Endothelial cell of umbilical vein (primary cell): ENCODE results near the gene ZDHHC18. TPM values are rescaled to one million over a fixed set of nuclear protein-coding genes. Genes with fewer than 3 reads are reported as not detected.

Experiments used
- BruUV-seq: library from RNA; stranded (reverse); fragments of 400-500 nt; replicated peaks from 2 replicates; lab custom pipeline; 2021; lab: Mats Ljungman, UMichigan
- CTCF ChIA-PET: fragments of 300-600, 350-600 bp; sonication (Branson Sonifier 250); formaldehyde crosslinking; loops from one replicate; lab custom pipeline; 2021; ENCODE audit warnings: antibody characterized with exemption, inconsistent platforms; lab: Charles Lee
- POLR2A ChIA-PET: fragments of 300-600, 350-600 bp; sonication (Branson Sonifier 250); formaldehyde crosslinking; loops from one replicate; lab custom pipeline; 2021; ENCODE audit warnings: antibody characterized with exemption, inconsistent platforms; lab: Charles Lee
- DNase-seq: peaks from one replicate; pipeline ENCODE4 v3.0.0-alpha.2; 2011; ENCODE audit warnings: low read depth, low spot score
- FAIRE-seq: peaks from 2 replicates; lab custom pipeline; 2011; peaks lifted over from hg19 to GRCh38; lab: Jason Lieb, UNC
- H2AFZ ChIP-seq: 2 replicates; pipeline ENCODE4 v1.6.0; 2012; ENCODE audit warnings: low read depth, low read length, control low read depth, inconsistent platforms
- H3K27ac ChIP-seq: 2 replicates; pipeline ENCODE4 v1.5.1; 2011; ENCODE audit warnings: low read depth, mild to moderate bottlenecking, control low read depth, low read length, moderate library complexity; ENCODE audit not compliant: insufficient read depth
- H3K27me3 ChIP-seq, 2 experiments: 2 replicates each; pipeline versions ENCODE4 v1.6.0 to v1.6.1; 2011; ENCODE audit warnings: low read length in 2 of 2, mixed read lengths in 1 of 2; ENCODE audit not compliant: control insufficient read depth in 2 of 2, insufficient read depth in 2 of 2
- H3K36me3 ChIP-seq, 2 experiments: 2 replicates in 1 of 2; 3 replicates in 1 of 2; pipeline ENCODE4 v1.5.1; 2011; ENCODE audit warnings: low read length in 2 of 2, mild to moderate bottlenecking in 1 of 2, moderate library complexity in 1 of 2; ENCODE audit not compliant: control insufficient read depth in 2 of 2, insufficient read depth in 2 of 2; ENCODE audit errors: extremely low read depth in 1 of 2
- H3K4me1 ChIP-seq: 3 replicates; pipeline ENCODE4 v1.5.1; 2011; ENCODE audit warnings: mild to moderate bottlenecking, low read length; ENCODE audit not compliant: control insufficient read depth, insufficient read depth; ENCODE audit errors: extremely low read depth
- H3K4me2 ChIP-seq: 2 replicates; pipeline ENCODE4 v1.6.1; 2011; ENCODE audit warnings: low read length, control low read depth, mixed read lengths; ENCODE audit not compliant: insufficient read depth
- H3K4me3 ChIP-seq, 3 experiments: fragments of 200-600 bp in 1 of 3; sonication (generic), shearing (Covaris generic) in 1 of 3; replicated peaks in 1 of 3; 2 replicates each; pipeline ENCODE4 v1.5.1; 2011 to 2016; ENCODE audit warnings: control low read depth in 3 of 3, low read length in 3 of 3, mild to moderate bottlenecking in 2 of 3, inconsistent platforms in 1 of 3, low read depth in 1 of 3, moderate library complexity in 1 of 3; ENCODE audit not compliant: insufficient read depth in 1 of 3
- H3K79me2 ChIP-seq: 2 replicates; pipeline ENCODE4 v1.6.0; 2012; ENCODE audit warnings: low read length, inconsistent platforms; ENCODE audit not compliant: control insufficient read depth, insufficient read depth
- H3K9ac ChIP-seq: replicated peaks from 2 replicates; pipeline ENCODE3; 2011; ENCODE audit warnings: low read length, control low read depth; ENCODE audit not compliant: insufficient read depth; ENCODE audit errors: extremely low read depth
- H3K9me1 ChIP-seq: replicated peaks from 3 replicates; pipeline ENCODE4 v1.6.0; 2011; ENCODE audit warnings: mild to moderate bottlenecking, low read length; ENCODE audit not compliant: control insufficient read depth, insufficient read depth; ENCODE audit errors: extremely low read depth
- H3K9me3 ChIP-seq: replicated peaks from 2 replicates; pipeline ENCODE4 v1.5.1; 2012; ENCODE audit warnings: low read length, inconsistent platforms; ENCODE audit not compliant: control insufficient read depth, insufficient read depth
- H4K20me1 ChIP-seq: replicated peaks from 2 replicates; pipeline ENCODE3; 2011; ENCODE audit warnings: mild to moderate bottlenecking, low read length; ENCODE audit not compliant: control insufficient read depth, insufficient read depth; ENCODE audit errors: extremely low read depth
- CTCF ChIP-seq, 2 donors: IDR thresholded peaks; 1 replicate in 1 of 2; 2 replicates in 1 of 2; pipeline ENCODE4 v1.5.1; 2011; ENCODE audit warnings: low read length in 2 of 2, mild to moderate bottlenecking in 2 of 2, moderate library complexity in 2 of 2, control low read depth in 1 of 2, inconsistent platforms in 1 of 2, low read depth in 1 of 2; ENCODE audit not compliant: insufficient read depth in 1 of 2; ENCODE audit errors: extremely low read depth in 1 of 2
- EZH2 ChIP-seq: IDR thresholded peaks from 2 replicates; pipeline ENCODE4 v1.6.1; 2012; ENCODE audit warnings: borderline replicate concordance, low read depth, mild to moderate bottlenecking, moderate library complexity, low read length, inconsistent platforms; ENCODE audit not compliant: severe bottlenecking
- FOS ChIP-seq: IDR thresholded peaks from 2 replicates; pipeline ENCODE4 v1.6.1; 2011; ENCODE audit warnings: mild to moderate bottlenecking, low read length, moderate library complexity, borderline replicate concordance; ENCODE audit not compliant: insufficient read depth
- GATA2 ChIP-seq: IDR thresholded peaks from 2 replicates; pipeline ENCODE4 v1.7.0; 2011; ENCODE audit warnings: low read depth, mild to moderate bottlenecking, moderate library complexity, mixed read lengths, low read length; ENCODE audit not compliant: insufficient read length, insufficient read depth
- JUN ChIP-seq: IDR thresholded peaks from 2 replicates; pipeline ENCODE4 v1.6.1; 2011; ENCODE audit warnings: borderline replicate concordance, low read depth; ENCODE audit not compliant: insufficient read length, insufficient read depth
- MYC ChIP-seq: IDR thresholded peaks from one replicate; pipeline ENCODE4 v1.6.1; 2011; ENCODE audit warnings: mild to moderate bottlenecking, low read depth, low read length
- POLR2A ChIP-seq: IDR thresholded peaks from 2 replicates; pipeline ENCODE4 v1.6.1; 2012; ENCODE audit warnings: low read depth, mild to moderate bottlenecking, control low read depth, low read length
- dilution Hi-C: fragments of 300-500 bp; cut with MboI; formaldehyde crosslinking; loops from one replicate; pipeline ENCODE4 v1.15.0; 2019; ENCODE audit warnings: low sequenced_read_pairs; ENCODE audit not compliant: extremely low pct_ligation_motif_present
- intact Hi-C: fragments of 100-400 bp; cut with micrococcal nuclease; formaldehyde crosslinking; loops from one replicate; pipeline ENCODE4 v1.10.0; 2022
- polyA plus RNA-seq, 4 experiments: library from polyadenylated mRNA; depleted of rRNA in 3 of 4; stranded (reverse) in 3 of 4; unstranded in 1 of 4; fragments of >200 nt; gene quantifications; 2 replicates each; pipeline versions ENCODE4 v1.2.1 to v1.2.3, GENCODE V29; 2011 to 2012; ENCODE audit warnings: missing spikeins in 1 of 4
- total RNA-seq: library from RNA; stranded (reverse); gene quantifications from 2 replicates; pipeline ENCODE4 v1.2.3, GENCODE V29; 2021

The ZDHHC18 gene
- total and polyA plus RNA-seq, 2 donors (not counting 3 experiments of a cell fraction or from before 2014, with no cell fraction given), result 25.2 to 48.2 TPM

DNA sequence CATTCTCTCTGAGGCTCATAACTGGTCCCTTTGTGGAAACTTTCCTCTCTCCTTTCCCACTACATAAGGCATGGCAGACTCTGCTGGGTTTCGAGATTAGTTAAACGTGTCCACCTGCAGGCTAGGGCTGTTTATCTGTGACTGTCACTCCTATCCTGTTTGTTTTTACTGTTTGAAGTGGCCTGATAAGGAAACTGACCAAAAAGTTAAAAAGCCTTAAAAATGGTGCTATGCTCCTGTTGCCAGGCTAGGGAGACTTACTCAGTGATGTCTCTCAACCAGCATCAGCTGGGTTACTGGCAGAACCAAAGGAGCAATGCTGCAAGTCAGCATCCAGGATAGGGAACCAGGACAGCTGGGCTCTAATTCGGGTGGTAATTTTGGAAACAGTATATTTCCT is 34.9 kb upstream of the ZDHHC18 start:
- H3K4me2 ChIP-seq, result no peak overlapping the region
- no peaks in the 10 kb centered on the region for H3K9me3 ChIP-seq
- no peaks in the 10 kb centered on the region for H3K79me2 ChIP-seq
- peaks cover 21% of the 10 kb centered on the region for H3K4me1 ChIP-seq
- H3K9ac ChIP-seq, result no peak overlapping the region
- H3K9me1 ChIP-seq, result no peaks in the 10 kb centered on the region
- H2AFZ ChIP-seq, result no peak overlapping the region
- no TSS peak for BruUV-seq
- dilution Hi-C loops (no loop called here), intact Hi-C loops (no loop called here)
- FAIRE-seq (no peak), DNase-seq (no peak)
- ChIA-PET POLR2A (no interaction called here), CTCF (interaction anchor here (4.1 to 9.4 kb wide), 5 partner anchors 8 to 187 kb away, joined by 40 to 428 read pairs (median 78); partner anchors contain the start of gene ARID1A)
- no peaks in the 10 kb centered on the region for H3K27me3 ChIP-seq
- H4K20me1 ChIP-seq, result no peaks in the 10 kb centered on the region
- H3K4me3 ChIP-seq, result no peak overlapping the region
- TF ChIP-seq EZH2 (no peak), POLR2A (no peak), MYC (no peak), FOS (no peak), JUN (no peak), CTCF (IDR thresholded peaks at IDR 0.05; ENCODE audit: extremely low read depth in 1 of 2, insufficient read depth in 1 of 2, low read depth in 1 of 2, low read length in 2 of 2) (no peak), GATA2 (no peak)
- no peak overlapping the region for H3K27ac ChIP-seq
- peaks cover 0 to 8% of the 10 kb centered on the region in 2 experiments for H3K36me3 ChIP-seq
